Astrocyte (in vitro differentiated cells and primary cell): ENCODE data around the gene NHLRC4.
"Not testable (repeated sequence)": the region's sequence is repeated elsewhere in the genome, so short reads cannot be mapped to it uniquely, and the experiment has no call there.

Experiments
- CTCF ChIP-seq: IDR thresholded peaks from 2 replicates; pipeline ENCODE4 v1.5.1; 2011; ENCODE audit warnings: low read depth, mild to moderate bottlenecking, inconsistent platforms, low read length, moderate library complexity; ENCODE audit not compliant: insufficient read depth
- EZH2 ChIP-seq: IDR thresholded peaks from 2 replicates; pipeline ENCODE4 v1.6.1; 2012; ENCODE audit warnings: mild to moderate bottlenecking, low read length, inconsistent platforms; ENCODE audit not compliant: insufficient read depth

DNA sequence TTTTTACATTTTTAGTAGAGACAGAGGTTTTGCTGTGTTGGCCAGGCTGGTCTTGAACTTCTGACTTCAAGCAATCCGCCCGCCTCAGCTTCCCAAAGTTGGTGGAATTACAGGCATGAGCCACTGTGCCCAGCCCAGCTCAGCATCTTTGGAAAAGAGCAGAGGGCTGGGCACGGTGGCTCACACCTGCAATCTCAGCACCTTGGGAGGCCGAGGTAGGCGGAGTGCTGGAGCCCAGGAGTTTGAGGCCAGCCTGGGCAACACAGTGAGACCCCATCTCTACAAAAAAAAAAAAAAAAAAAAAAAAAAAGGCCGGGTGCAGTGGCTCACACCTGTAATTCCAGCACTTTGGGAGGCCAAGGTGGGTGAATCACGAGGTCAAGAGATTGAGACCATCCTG is 30.9 kb downstream of the NHLRC4 start:
- TF ChIP-seq CTCF, EZH2: not testable (repeated sequence)
